ENCODE results near the gene ADAMTS9. TPM values are rescaled to one million over a fixed set of nuclear protein-coding genes. Genes with fewer than 3 reads are reported as not detected.

ADAMTS9 gene
- total RNA-seq, 4 donors from 2014 or later: 6.3 to 20.1 (median 13.0) TPM

DNA sequence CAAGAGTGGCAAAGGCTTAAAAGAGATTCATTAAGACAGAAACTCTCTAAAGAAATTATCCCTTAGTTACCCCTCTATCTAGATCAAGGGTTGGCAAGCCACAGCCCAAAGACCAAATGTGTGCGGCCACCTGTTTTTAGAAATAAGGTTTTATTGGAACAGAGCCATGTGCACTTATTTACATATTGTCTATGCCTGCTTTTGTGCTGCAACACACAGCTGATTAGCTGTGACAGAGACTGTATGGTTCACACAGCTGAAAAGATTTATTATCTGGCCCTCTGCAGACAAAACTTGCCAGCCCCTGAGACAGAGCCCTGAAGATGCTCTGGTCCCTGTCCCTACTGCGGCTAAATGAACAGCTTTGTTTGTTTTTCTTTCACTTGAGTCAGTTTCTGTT is 88.1 kb downstream of the ADAMTS9 start:
- in situ Hi-C loops (cut with MboI; ENCODE audit: low pct_ligation_motif_present in 1 of 4, low pct_unique_long_range_greater_than_20kb in 1 of 4, low sequenced_read_pairs in 3 of 4) (no loop called here), intact Hi-C loops (cut with DNase I; ENCODE audit: low total_unique reads) (no loop called here)
- no peak overlapping the region for H3K4me3 ChIP-seq
- WGBS, 2 donors (ENCODE audit: low coverage in 1 of 2): 79 to 82% methylated on average over 1 to 2 of the region's 2 CpGs
- H3K27ac ChIP-seq: no peak overlapping the region
- H3K27me3 ChIP-seq: no peaks in the 10 kb centered on the region
- H3K9me3 ChIP-seq: no peaks in the 10 kb centered on the region
- TF ChIP-seq POLR2AphosphoS5 (IDR thresholded peaks at IDR 0.05) (no peak), POLR2A (IDR thresholded peaks at IDR 0.05) (no peak)
- TF ChIP-seq, protein P1, sequence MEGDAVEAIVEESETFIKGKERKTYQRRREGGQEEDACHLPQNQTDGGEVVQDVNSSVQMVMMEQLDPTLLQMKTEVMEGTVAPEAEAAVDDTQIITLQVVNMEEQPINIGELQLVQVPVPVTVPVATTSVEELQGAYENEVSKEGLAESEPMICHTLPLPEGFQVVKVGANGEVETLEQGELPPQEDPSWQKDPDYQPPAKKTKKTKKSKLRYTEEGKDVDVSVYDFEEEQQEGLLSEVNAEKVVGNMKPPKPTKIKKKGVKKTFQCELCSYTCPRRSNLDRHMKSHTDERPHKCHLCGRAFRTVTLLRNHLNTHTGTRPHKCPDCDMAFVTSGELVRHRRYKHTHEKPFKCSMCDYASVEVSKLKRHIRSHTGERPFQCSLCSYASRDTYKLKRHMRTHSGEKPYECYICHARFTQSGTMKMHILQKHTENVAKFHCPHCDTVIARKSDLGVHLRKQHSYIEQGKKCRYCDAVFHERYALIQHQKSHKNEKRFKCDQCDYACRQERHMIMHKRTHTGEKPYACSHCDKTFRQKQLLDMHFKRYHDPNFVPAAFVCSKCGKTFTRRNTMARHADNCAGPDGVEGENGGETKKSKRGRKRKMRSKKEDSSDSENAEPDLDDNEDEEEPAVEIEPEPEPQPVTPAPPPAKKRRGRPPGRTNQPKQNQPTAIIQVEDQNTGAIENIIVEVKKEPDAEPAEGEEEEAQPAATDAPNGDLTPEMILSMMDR (IDR thresholded peaks at IDR 0.05): no peak
- H3K36me3 ChIP-seq: no peaks in the 10 kb centered on the region
- no peak for DNase-seq
- H3K4me1 ChIP-seq: no peaks in the 10 kb centered on the region

DNA sequence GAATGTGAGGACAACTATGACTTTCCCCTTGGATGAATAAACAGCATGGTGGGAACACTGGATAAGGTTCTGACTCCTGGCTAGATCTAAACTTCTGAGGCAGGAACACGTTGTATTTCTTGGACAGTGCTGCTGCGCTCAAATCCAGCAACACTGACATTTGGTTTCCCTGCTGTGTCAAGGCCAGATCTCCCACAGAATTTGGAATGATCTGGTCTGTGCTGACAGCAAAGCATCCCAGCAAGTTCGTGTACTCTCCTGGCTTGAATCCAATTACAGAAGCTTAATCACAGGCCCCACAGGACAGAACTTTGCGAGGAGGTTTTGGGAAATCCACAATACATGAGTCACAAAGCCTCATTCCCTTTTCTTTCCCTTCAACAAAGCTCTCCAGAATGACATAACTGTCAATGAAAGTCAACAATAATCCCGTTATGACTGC is 92.5 kb downstream of the ADAMTS9 start:
- no peaks in the 10 kb centered on the region for H3K27me3 ChIP-seq
- in situ Hi-C loops (cut with MboI; ENCODE audit: low pct_ligation_motif_present in 1 of 4, low pct_unique_long_range_greater_than_20kb in 1 of 4, low sequenced_read_pairs in 3 of 4): no loop called here

DNA sequence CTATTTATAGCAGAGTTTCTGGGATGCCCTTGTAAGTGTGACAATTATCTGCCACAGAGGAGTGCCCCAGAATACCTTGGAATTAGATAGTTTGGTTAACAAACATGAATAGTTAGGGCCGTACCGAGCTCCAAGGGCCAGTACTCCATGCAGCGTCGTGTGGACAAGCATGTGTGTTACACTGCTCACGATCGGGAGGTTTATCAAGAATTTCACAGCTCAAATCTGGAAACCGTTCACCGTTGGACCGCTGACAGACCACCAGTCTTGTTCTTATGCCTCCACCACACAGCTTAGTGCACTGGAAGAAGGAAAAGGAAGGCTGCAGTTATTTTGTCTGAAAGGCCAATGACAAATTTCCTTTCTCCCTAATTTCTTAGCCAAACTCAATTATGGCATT is 93.7 kb downstream of the ADAMTS9 start:
- in situ Hi-C loops (cut with MboI; ENCODE audit: low pct_ligation_motif_present in 1 of 4, low pct_unique_long_range_greater_than_20kb in 1 of 4, low sequenced_read_pairs in 3 of 4): no loop called here
- WGBS, 2 donors (ENCODE audit: low coverage in 1 of 2): 91% methylated on average over 9 of the region's 9 CpGs; no CpG with 5 or more reads in 1 of the 2 donors
- no peak overlapping the region for H3K4me3 ChIP-seq
- H3K4me1 ChIP-seq: no peaks in the 10 kb centered on the region
- no peaks in the 10 kb centered on the region for H3K27me3 ChIP-seq
- H3K27ac ChIP-seq: no peak overlapping the region
- intact Hi-C loops (cut with DNase I; ENCODE audit: low total_unique reads): no loop called here
- H3K9me3 ChIP-seq: no peaks in the 10 kb centered on the region
- no peak for TF ChIP-seq POLR2AphosphoS5 (IDR thresholded peaks at IDR 0.05)
- TF ChIP-seq EP300 (IDR thresholded peaks at IDR 0.05; ENCODE audit: low read depth): no peak
- TF ChIP-seq POLR2A (IDR thresholded peaks at IDR 0.05): no peak
- TF ChIP-seq, protein P1 (IDR thresholded peaks at IDR 0.05): no peak
- H3K36me3 ChIP-seq: no peaks in the 10 kb centered on the region
- no peak for DNase-seq

More for the DNA sequence above, 92.5 kb downstream of the ADAMTS9 start:
- intact Hi-C loops (cut with DNase I; ENCODE audit: low total_unique reads): no loop called here
- 36 to 62% methylated on average over 3 to 5 of the region's 5 CpGs for WGBS, 2 donors (ENCODE audit: low coverage in 1 of 2)
- H3K4me1 ChIP-seq: no peaks in the 10 kb centered on the region
- H3K4me3 ChIP-seq: no peak overlapping the region
- TF ChIP-seq EP300 (IDR thresholded peaks at IDR 0.05; ENCODE audit: low read depth): no peak
- TF ChIP-seq POLR2AphosphoS5 (IDR thresholded peaks at IDR 0.05): peak in 1 of 3 donors; percentile 44
- DNase-seq: peak; percentile 16
- no peaks in the 10 kb centered on the region for H3K36me3 ChIP-seq
- no peaks in the 10 kb centered on the region for H3K9me3 ChIP-seq
- peak overlapping the region in 1 of 4 donors; percentile 29 for H3K27ac ChIP-seq

DNA sequence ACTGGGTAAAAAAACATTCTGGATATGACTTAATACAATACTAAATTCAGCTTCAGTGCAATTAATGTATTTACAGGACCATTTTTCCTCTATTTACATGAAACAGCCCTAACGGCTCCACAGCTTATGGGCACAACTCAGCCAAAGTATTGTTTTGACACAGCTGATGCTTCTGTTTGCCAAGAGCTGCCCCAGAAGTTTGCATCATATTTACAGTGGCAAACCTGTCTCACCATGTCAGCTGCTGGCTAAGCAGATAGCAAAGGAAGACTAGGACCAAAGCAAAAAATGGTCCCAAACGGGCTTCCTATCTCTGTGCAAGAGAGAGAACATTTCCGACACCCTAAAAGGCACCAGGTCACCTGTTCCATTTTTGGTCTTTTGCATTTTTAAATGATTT is 94.5 kb downstream of the ADAMTS9 start:
- intact Hi-C loops (cut with DNase I; ENCODE audit: low total_unique reads): no loop called here

More for the DNA sequence above, 94.5 kb downstream of the ADAMTS9 start:
- Histone ChIP-seq H3K36me3 (no peaks in the 10 kb centered on the region), H3K4me1 (no peaks in the 10 kb centered on the region), H3K4me3 (no peak overlapping the region), H3K9me3 (no peaks in the 10 kb centered on the region), H3K27ac (no peak overlapping the region), H3K27me3 (no peaks in the 10 kb centered on the region)
- DNase-seq: no peak
- TF ChIP-seq EP300 (IDR thresholded peaks at IDR 0.05; ENCODE audit: low read depth): no peak
- TF ChIP-seq, protein P1 (IDR thresholded peaks at IDR 0.05): no peak
- no peak for TF ChIP-seq POLR2A (IDR thresholded peaks at IDR 0.05)
- TF ChIP-seq POLR2AphosphoS5 (IDR thresholded peaks at IDR 0.05): no peak
- in situ Hi-C loops (cut with MboI; ENCODE audit: low pct_ligation_motif_present in 1 of 4, low pct_unique_long_range_greater_than_20kb in 1 of 4, low sequenced_read_pairs in 3 of 4): no loop called here
- WGBS, 2 donors (ENCODE audit: low coverage in 1 of 2): 88% methylated on average over 3 of the region's 3 CpGs; no CpG with 5 or more reads in 1 of the 2 donors
